HG03097 (cell line): Measurements from ENCODE around the gene FBXL16.

Source experiments
- ATAC-seq: cut with Tn5 transposase; IDR thresholded peaks from one replicate; pipeline ENCODE4 v1.9.1; 2021; ENCODE audit not compliant: unreplicated experiment, low FRiP score

The FBXL16 gene

DNA sequence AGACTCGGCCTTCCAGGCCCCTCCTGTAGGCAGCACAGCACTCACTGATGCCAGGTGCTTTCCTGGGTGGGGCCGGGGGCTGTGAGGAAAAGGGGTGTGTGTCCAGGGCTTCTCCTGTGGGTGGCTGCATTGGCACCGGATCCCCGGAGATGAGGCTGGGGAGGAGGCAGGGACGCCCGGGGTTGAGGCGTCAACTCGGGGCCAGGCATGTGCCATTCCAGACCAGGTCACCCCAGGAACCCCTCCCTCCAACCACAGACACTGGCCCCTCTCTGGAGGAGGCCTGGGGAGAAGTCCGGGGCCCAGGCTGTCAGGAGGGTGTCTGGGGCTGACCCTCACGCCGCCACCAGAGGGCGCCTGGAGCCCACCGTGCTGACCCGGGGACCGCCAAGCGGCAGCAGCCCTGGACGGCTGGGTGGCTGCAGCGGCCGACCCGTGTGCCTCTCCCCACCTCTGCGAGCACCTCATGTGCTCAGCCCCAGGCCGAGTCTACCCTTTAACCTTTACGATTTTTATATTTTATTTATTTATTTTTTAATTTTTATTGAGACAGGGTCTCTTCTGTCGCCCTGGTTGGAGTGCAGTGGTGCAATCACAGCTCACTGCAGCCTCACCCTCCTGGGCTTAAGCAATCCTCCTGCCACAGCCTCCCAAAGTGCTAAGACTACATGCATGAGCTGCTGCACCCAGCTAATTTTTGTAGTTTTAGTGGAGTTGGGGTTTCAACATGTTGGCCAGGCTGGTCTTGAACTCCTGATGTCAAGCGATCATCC, 6.1 kb upstream of the FBXL16 start:
- ATAC-seq = no peak

DNA sequence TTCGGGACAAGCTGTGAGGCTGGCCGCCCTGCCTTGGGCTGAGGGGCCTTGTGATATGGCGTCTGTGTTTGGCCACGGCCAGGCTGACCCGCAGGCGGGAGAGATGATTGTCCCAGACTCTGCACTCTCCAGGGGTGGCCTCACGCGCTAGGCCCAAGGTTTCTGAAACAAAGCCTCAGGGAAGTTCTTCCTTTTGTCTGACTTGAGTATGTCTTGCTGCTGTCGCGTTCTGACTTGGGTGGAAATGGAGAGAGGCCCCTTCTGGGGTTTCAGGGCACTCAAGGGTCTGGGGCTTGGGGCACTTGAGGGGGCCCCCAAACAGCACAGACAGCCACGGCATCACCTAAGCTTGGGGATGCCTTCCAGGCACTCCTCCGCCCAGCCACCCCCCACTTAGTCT, 5.5 kb upstream of the FBXL16 start:
- no peak for ATAC-seq

DNA sequence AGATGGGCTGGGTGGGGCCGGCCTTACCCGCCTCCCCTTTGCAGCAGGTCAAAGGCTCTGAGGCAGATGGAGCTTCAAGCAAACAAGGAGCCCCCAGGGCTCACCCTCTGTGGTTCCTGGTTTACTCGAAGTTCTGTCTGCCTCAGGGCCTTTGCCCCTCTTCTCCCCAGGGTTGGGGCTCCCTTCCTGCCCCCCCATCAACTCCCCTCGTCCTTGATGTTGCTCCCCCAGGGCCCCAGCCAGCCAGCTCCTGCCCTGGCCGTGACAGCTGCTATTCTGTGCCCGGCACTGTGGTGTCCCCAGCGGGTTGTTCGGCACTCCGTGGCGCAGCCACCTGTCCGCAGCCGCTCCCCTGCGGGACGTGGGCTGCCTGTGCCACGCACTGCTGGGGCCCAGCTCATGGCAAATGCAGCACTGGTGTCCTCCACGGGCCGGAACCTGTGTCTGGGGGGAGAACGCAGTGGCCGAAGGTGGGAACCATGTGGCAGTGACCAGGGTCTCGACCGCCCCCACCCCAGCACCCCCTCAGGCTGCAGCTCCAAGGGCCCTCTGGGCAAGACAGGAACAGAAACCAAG, 5.0 kb upstream of the FBXL16 start:
- ATAC-seq = no peak

DNA sequence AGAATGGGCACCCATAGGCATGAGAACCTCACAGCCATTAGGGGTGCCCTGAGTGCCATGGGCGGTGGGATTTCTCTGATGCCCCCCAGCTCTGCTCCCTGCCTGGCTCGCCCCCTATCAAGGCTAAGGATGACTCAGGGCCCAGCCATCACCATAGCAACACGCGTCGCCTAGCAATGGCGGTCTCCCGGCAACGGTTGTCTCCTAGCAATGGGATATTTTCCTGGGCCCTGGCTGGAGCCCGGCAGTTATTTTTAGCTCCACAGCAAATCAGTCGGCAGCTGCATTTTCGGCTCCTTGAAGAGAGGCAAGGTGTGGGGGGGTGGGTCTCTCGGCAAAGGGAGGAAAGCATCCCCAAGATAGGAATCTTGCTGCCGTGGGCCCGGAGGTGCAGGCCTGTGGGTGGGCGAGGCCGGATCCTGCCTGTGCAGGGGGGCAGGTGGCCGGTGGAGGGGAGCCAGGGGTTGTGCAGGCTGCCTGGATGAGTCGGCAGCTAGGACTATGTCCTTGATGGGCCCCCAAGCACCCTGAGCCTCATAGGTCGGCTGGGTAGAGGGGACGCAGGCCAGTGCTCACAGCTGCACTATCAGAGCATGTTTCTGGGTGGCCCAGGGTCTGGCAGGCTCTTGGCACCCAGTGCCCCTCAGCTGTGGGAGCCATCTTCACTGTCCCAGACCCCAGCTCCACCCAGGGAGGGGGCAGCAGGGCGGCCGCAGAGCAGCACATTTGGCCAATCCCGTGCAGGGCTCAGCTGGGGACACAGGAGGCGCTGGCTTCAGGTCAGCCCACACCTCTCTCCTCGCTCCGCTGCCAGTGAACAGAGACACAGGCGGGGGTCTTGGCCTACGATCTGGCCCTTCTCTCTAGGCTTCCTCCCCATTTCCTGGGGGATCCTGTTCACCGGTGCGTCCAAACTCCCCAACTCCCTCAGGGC, 4.2 kb upstream of the FBXL16 start:
- ATAC-seq = no peak

DNA sequence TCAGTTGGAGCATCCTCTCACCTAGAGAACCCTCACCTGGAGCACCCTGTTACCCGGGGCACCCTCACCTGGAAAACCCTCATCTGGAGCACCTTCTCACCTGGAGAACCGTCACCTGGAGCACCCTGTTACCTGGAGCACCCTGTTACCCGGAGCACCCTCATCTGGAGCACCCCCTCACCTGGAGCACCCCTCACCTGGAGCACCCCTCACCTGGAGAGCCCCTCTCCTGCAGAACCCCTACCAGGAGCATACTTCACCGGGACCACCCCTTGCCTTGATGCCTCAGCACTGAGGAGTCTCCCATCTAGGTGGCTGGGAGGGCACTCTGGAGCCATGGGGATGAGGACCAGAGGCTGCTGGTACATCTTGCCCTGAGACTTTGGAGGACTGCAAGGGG, 3.4 kb upstream of the FBXL16 start:
- ATAC-seq = no peak

DNA sequence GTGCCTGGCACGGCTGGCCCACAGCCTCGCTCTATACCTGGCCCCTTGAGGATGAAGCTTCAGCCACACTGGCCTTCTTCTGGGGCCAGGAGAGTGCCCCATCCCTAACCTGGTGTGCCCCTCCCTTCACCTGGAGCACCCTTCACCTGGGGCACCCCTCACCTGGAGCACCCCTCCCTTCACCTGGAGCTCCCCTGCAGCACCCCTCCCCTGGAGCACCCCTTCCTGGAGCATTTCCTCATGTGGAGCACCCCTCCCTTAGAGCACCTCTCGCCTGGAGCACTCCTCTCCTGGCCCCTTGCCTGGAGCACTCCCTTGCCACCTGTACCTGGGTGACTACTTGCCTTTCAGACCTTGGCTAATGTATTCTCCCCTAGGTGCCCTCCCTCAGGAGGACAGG, 2.4 kb upstream of the FBXL16 start:
- no peak for ATAC-seq

DNA sequence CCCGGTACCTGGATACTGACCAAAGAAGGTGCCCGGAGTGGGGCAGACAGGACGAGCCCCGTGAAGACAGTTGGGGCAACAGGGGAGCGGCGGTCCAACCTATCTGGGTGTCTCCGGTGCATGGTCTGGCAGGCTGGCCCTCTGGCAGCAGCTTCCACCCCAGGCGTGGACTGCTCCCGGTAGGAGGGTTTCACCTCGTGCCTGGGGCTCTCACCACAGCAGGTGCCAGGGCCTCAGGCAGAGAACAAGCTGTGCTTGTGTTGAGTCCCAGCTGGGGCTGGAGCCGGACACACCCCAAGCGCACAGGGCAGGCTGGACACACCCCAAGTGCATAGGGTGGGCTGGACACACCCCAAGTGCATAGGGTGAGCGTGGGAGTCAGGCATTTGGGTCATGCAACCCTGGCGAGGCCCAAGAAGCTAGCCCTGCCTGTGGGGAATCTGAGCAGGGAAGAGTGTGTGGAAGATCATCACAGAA, 1.5 kb upstream of the FBXL16 start:
- no peak for ATAC-seq

DNA sequence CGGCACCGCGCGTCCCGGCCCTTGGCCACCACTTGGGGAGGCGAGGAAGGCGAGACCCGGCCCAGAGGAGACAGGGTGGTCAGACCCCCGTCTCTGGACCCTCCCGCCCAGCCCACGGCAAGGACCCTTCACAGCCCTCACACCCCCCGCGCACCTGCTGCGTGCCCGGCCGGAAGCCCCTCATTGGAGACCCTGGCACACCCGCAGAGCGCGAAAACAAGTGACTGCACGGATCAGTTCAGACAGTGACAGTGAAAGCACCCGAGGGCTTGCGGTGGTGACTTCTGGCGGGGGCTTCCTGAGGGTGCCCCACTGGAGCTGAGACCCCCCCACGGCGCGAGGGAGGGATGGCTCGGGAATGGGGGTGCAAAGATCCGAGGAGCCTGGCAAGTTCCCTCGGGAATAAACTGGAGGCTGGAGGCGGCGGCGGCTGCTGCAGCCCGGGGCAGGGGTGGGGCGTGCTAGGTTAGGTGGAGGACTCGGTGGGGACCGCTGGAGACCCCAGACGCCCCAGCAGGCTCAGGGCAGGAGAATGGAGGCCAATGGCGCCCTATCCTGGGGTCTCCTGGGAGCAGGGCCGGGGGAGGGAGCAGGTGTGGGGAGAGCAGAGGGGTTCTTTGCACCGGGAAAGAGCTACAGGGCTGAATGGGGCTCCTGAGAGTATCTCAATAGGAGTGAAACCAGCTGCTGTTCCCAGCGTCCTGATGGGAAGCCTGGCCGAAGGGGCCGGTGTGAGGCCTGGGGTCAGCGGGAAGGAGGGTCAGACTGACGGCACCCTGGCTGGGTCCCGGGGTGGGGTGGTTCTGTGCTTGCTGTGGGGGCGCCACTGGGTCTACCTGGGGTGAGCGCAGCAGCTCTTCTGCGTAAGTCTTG, 824 bp upstream of the FBXL16 start:
- no peak for ATAC-seq

DNA sequence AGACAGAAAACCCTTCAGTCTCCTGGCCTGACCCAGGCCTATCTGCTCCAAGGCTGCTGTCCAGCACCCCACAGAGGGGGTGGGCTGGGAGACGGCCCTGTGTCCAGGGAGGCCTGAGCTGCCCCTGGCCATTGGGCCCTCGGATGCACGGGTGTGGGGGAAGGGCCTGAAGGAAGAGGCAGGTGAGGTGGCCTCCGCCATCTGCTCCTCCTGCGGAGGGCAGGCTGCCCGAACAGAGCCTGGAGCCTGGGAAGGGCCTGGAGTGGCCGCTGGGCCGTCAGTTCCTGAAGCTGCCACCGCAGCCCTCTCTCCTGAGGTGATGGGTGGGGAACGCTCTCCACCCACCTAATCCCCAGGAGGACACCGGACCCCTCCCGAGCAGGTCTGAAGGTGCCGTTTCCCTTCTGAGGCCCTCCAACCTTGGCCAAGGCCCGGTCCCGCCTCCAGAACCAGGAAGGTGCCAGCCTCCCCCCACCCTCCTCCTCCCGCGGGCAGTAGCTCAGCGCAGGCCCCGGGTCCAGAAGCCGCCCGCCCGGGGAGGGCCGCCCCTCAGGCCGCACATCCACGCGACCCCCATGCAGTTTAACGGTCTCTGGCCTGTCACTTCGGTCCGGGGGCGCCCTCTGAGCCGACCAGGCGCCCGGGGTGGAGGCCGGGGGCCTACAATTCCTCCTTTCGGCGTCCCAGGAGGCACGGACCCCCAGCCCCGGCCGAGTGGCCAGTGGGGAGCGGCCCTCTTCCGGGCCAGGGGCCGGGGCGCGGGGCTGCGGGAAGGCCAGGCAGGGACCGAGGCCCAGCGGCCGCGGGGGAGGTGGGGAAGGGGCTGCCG, 835 bp downstream of the FBXL16 start:
- no peak for ATAC-seq

DNA sequence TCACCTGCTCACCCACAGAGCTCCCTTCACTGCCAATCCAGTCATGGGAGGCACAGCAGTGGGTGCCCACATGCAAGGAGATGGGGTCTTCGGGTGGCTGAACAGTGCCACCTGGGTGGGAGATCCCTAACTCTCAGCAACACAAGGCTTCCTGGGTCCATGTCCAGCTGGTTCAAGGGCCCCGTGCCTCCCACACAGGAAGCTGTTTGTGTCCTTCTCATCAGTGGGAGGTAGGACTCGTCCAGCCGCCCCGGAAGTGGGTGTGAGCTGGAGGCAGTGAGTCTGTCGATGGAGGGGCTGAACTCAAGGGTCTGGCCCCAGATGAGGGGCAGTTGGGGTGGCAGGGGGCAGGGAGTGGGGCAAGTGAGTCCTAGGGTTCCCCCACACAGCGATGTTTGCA, 1.6 kb downstream of the FBXL16 start:
- no peak for ATAC-seq

DNA sequence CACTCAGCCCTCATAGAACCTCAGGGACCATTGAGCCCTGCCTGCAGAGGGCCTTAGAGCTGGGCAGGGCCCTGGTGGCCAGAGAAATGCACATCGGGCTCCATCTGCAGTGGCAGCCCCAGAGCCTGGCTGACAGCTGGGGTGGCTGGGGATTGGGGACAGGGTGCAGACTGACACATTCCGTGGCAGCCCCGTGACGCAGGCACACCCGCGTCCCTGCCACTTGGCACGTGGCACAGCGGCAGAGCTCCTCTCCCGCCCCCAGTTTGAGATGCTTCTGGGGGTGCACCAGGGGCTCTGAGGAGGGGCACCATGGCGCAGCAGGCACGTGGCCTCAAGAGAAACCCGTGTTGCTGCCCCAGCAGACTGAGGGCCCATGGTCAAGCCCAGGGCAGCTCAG, 2.2 kb downstream of the FBXL16 start:
- ATAC-seq = no peak

DNA sequence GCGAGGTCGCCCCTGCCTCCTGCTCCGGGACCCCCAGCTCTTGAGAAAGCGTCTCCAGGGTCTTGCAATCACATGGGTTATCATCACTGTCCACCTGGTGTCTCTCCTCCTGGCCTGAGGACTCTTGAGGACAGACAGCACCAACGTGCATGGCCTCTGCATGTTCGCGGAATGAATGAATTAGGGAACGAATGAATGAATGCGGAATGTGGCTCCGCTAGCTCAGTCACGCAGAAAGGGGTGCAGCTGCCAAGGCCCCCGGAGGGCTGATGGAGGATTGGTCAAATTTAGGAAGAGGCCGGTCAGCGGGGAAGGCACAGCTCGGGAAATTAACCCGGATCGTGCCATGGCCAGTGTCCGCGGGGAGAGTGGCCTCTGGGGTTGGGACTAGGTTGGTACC, 3.3 kb downstream of the FBXL16 start:
- no peak for ATAC-seq

DNA sequence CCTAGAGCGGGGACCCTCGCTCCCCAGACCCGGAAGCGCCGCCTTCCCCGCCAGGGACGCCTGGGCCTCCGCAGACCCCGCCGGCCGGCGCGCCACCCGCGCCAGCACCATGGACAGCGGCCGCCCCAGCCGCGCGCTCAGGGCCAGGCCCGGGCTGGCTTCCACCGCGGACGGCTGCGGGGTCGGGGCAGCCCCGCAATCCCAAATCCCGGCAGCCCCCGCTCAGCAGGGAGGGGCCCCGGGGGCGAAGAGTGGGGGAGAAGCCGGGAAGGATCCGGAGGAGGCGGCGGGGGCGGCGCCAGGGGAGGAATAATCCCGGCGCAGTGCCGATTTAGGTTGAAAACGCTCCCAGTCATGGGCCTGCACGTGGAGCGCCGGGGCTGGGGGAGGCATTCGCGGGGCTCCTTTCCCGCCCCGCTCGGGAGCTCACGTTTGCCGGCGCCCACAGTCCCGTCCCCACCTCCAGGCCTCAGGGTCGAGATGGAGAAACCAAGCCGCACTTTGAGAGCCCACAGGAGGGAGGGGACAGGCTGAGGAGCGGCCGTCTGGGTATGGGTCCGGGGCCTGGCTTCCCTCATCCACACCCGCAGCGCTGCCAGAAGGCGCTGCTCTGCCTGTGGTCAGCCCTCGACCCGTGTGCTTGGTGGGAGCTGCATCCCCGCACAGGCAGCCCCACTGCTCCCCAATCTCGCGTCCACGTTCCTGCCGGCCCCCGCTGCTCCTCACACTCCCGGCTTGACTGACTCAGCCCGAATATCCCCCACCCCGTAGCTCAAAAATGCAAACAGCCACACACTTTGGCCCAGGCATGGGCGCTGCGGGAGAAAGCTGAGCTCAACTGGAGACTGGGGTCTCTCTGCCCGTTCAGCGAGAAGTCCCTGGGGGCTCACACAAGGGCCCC, 4.7 kb downstream of the FBXL16 start:
- no peak for ATAC-seq

DNA sequence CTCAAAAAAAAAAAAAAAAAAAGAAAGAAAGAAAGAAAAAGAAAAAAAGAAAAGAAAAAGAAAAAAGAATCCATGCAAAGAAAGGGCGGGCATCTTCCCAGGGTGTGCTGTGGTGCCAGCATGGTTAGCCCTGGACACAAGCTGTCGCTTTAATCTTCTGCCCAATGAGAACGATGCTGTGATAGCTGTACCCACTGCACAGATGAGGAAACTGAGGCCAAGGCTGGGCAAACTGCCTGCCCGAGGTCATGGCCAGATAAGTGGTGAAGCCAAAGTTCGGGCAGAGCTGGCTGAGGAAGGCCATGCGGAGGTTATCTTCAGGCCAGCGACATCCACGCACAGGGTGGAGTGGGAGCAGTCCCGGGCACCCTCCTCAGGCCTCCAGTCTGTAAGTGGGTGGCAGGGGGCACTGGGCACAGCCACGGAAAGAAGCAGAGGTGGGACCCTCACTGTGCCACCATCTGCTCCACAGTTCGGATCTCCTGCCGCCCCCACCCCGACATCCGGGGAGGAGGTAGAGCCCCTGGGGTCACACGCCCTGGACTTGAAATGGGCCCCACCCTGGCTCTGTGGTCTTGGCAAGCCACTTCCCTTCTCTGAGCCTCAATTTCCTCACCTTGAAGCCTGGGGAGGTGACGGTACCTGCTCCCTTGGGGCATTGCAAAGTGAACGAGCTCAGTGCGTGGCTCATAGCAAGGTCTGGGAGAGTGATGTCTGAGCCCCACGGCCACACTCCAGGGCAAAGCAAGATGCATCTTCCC, 6.5 kb downstream of the FBXL16 start:
- no peak for ATAC-seq

DNA sequence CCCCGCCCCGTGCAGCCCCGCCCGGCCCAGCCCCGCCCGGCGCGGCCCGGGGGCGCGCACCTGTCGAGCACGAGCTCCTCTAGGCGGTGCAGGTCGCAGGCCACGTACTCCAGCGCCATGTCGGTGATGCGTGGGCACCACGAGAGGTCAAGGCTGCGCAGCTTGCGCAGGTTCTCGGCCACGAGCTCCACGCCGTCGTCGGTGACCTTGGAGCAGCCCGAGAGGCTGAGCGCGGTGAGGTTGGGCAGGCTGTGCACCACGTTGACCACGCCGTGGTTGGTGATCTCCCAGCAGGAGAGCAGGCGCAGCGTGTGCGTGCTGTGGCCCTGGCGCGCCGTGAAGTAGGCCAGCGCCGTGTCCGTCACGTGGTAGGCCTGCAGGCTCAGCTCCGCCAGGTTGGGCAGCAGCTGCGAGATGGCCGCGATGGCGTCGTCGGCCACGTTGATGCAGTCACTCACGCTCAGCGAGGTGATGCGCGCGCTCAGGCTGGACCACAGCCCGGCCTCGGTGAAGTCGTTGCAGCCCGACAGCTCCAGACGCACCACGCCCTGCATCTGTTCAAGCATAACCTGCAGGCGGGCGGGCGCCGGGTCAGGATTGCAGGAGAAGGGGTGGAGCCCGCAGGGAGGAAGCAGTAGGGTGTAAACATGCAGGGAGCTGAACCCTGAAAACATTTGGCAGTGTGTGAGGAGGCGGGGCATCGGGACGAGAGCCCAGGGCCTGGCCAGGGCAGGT, 10.1 kb downstream of the FBXL16 start:
- ATAC-seq = no peak

DNA sequence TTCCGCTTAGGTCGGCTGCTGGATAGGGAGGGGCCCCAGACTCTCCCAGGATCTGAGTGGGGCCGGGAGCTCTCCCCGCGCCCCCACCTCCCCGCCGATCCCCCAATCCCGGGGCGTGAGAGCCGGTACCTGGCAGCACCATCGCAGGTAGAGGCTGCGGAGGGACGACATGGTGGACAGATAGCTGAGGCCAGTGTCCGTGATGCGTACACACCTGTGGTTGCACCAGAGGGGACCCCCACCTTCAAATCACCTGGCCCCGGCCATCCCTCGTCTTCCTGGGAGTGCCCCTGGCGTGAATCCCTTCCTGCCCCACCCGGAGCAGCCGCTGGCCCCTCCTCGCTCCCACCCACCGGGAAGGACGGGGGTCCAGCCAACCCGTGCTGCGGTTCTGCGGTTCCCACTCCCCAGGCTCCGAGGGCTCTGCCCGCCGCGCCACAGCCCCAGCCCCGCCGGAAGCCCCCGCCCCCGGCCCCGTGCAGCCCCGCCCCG, 10.7 kb downstream of the FBXL16 start:
- no peak for ATAC-seq
